NCI-H2107 treated with DMSO at 0.1 percent for 48 hours (cell line): ENCODE measurements around the gene COL4A1.

ENCODE experiments used
- DNase-seq: peaks from one replicate; lab custom pipeline; 2025; ENCODE audit not compliant: unreplicated experiment; lab: John Stamatoyannopoulos, UW

Gene COL4A1

GRCh38 chr13:110201114-110201513 lies 105.8 kb downstream of the COL4A1 start:
- no peak for DNase-seq

- DNase-seq: no peak
Measured at GRCh38 chr13:110200276-110200870, 106.6 kb downstream of the COL4A1 start.

GRCh38 chr13:110199046-110199831 lies 107.7 kb downstream of the COL4A1 start:
- DNase-seq: no peak

DNA sequence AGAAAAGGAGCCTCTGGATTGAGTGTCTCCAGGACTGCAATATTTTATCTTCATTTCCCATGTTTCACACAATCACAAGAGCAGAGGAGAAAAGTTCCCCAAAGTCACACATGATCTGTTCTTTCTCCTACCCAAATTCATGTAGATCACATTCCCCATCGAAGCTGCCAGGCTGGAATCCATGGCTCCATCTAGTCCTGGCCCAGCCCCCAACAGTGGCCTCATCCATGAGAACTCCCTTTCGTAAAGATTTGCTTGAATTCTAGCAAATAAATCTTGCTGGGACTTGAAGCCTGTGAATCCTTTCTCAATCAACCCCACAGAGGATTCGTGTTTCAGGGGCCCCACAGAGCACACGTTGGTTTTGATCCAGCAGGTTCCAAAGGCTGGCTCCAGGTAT lies 109.5 kb downstream of the COL4A1 start:
- DNase-seq: no peak

DNA sequence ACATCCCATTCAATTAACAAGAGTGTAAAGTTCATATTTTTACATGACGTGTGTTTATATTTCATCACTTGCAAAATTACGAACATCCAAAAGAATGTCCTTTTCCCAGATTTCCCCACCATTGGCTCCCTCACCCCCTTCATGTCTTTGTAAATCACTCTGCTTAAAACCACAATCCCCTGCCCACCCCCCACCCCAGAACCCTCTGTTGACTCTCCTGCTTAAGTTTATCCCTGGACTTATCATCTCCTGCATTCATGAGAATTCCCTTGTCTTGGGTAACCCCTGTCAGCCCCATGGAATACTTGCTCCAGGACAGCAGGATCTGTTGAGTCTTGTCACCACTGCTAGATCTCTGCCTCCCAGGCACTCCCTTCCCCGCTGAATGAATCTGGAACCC lies 109.9 kb downstream of the COL4A1 start:
- DNase-seq: no peak

DNA sequence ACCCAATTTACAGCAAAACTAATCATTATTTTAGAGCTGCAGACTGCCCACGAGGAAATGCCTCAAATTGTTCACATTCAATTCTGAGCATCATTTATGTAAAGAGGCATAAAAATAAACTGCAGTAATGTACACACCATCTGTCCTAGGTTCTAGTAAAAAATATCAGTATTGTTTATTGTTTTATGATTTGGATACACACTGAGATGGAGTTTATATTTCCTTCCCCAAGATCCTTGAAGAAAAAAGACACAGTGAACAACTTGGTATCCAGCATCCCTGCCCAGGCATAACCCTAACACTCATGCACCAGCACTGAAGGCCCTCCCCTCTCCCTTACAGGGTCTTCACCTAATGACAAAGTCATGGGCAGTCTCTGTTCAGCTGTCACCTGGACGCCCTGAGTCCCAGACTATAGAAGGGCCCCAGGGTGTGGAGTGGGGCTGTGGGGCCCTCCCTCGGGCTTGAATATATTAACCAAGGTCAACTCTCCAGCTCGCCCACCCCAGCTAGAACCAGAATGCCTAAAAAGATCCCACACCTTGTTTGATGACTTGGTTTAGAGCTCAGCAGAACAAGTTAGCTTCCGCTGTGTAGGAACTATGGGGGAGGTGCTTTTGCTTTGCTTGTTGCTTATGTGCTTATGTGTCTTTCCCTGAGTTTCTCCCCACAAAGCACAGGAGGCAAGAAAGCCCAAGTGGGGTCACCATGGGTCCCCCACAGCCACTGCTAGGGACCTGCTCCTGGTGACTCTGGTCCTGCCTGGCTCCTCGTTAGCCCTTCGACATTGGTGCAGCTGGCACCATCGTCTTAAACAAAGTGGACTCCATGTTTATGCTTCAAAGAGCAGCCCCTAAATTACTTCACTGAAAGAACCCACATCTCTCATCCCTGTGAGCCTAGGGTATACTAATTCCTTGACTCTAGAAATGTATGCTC lies 111.1 kb downstream of the COL4A1 start:
- no peak for DNase-seq

DNA sequence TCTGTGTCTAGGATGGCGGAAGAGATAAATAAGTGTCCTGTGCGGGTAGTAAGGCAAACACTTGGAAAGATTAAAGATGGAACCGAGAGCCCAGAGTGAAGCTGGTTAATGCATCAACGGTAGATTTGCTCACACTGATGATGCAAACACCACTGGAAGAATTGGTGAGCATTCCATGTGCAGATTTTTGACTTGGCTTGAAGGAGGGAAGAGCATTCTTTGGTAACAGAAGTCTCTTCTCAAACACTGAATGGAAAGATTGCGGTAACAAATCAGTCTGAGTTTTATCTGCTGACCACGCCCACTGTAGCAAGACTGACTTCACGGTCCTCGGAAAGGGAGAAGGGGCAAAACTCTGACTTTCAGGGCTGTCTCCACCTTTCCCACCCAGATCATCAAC lies 112.5 kb downstream of the COL4A1 start:
- no peak for DNase-seq

DNA sequence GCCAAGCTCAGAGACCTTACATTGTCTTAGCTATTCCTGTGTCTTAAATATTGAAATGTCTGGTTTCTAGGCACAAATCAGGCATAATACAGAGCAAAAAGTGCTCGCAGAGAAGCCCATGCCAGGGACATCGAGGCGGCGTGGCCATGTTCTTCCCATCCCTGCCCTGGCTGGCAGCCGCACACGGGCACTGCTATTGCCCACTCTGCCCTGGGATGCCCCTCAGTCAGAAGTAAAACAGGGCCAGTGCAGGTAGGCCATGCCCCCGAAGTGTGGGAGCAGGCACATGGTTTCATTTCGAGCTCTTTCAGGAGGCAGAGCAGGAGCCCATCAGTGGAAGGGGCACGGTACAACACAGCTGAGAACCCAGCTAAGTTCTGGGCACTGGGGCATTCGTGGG lies 113.5 kb downstream of the COL4A1 start:
- DNase-seq: no peak

DNA sequence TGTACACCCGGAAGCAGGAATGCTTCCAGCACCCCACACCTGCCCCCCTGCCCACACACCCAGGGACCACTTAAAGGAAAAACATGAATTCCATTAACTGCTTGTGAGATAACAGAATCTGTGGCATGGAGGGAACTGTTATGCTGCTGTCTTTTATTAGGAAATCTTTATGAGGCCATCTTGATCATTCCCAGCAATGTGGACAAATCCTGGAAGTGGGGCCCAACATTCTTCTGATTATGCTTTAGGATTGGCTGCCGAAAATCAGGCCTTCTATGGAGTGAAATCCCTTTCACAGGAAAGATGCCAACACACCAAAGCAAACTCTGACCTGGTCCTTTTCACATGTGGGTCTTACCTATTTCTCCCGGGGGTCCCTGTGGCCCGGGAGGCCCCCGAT lies 114.5 kb downstream of the COL4A1 start:
- no peak for DNase-seq

- no peak for DNase-seq
Measured at GRCh38 chr13:110187641-110188161, 119.3 kb downstream of the COL4A1 start.

GRCh38 chr13:110186231-110186855 lies 120.6 kb downstream of the COL4A1 start:
- no peak for DNase-seq

DNA sequence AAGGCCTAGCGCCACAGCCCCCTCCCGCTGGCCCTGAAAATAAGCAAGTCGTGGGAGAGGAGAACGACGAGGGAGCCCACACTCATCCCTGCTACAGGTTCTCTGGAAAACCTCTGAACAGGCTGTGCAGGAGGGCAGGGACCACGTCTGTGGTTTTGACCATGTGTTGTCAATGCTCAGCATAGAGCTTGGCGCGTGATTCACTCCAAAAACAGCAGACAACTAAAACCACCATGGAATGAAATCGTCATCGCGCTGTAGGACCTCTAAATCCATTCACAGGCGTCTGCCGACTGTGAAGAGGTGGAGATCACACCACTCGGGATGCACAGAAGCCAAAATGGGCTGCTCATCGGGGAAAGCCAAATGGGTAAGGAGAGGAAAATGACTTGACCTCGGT lies 121.3 kb downstream of the COL4A1 start:
- DNase-seq: no peak

DNA sequence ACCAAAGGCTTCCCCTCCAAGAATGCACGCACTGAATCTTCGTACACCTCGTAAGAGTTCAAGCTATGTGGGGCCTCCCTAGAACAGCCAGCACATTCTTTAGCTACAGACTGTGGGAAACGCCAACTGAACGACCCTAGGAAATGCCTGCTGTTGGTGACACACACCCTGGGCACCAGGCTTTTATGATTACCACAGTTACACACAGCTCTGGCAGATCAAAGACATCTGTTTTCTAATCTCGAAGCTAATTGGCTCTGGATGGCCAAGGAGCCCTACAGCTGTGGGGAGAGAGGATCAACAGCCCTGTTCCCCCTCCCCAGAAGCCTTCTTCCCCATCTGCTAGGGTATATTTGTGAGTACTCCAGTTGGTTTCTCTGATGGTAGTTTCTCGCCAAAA lies 123.0 kb downstream of the COL4A1 start:
- DNase-seq: no peak

GRCh38 chr13:110182461-110182860 lies 124.5 kb downstream of the COL4A1 start:
- no peak for DNase-seq

GRCh38 chr13:110182003-110182402 lies 125.0 kb downstream of the COL4A1 start:
- no peak for DNase-seq

GRCh38 chr13:110179857-110180147 lies 127.2 kb downstream of the COL4A1 start:
- no peak for DNase-seq

- DNase-seq: no peak
Measured at GRCh38 chr13:110179116-110179856, 127.7 kb downstream of the COL4A1 start.

DNA sequence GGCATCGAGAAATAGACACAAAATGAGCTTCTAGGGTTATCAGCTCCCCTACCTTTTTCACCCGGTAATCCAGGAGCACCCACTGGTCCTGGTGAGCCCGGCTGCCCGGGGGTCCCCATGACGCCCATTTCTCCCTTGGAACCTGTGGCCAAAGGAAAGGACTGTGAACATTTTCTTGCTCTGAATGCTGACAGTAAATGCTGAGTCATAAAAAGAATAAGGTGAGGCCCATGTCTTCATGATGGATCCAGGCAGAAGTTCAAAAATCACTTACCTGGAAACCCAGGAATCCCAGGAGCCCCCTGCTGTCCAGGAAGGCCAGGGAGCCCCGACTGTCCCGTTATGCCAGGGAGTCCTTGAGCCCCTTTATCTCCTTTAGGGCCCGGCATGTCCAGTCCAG lies 129.2 kb downstream of the COL4A1 start:
- no peak for DNase-seq

- no peak for DNase-seq
Measured at GRCh38 chr13:110176431-110176830, 130.5 kb downstream of the COL4A1 start.

DNA sequence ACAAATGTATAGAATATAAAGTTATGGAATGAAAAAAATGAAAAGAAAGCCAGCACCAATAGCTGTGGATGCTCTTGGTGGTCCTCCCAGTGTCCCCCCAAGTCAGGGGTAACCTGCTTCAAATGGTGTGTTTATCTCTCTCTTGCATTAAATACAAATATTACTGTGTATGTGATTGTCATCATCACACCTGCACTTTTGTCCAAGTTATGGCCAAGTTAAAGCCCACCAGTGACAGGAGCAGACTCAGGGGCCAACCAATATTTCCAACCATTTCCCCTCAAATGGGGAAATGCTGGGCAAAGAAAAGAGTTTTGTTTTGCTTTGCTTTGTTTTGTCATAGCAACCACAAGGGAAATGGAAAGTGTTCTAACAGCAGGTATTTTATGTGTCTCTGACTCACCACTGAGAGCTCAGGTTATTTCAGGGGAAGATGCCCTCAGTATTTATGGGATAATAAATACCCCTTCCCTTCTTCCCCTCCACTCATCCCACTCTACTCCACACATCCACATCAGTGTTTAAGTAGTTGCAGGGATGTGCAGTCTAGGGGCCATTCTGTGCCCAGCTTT lies 133.6 kb downstream of the COL4A1 start:
- no peak for DNase-seq
